ENCODE measurements around the gene KCNJ4.
"Not testable (repeated sequence)": the region's sequence is repeated elsewhere in the genome, so short reads cannot be mapped to it uniquely, and the experiment has no call there.

The KCNJ4 gene

DNA sequence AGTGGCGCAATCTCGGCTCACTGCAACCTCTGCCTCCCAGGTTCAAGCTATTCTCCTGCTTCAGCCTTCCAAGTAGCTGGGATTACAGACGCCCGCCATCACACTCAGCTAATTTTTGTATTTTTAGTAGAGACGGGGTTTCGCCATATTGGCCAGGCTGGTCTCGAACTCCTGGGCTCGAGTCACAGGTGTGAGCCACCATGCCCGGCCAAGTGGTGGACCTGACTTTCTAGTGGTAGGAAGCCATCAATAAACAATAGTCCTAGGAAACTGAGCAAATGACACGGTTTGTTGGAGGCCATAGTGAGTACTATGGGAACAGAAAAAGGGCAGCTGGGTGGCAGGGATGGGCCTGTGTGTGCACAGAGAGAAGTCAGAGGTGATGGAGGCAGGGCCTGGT, 15.2 kb upstream of the KCNJ4 start:
- not testable (repeated sequence) for DNase-seq

DNA sequence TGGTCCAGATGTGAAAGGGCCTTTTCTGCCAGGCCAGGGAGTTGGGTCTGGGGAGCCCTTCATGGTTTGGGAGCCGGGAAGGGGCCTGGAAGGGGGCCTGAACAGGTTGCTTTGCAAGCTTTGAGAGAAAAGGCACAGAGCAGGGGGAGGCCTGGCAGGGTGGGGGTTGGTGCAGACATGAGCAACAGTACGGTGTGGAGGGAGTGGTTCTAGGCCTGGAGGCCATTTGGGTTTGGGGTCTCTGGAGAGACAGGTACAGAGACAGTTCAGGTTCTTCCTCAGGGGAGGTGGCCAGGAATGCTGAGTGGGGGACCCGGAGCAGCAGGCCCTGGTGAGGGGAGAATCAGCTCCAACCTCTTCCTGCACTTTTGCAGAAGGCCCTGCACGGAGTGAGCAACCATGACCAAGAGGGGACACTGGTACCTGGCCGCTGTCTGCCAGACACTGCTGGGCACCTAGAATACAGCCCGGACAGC, 14.3 kb upstream of the KCNJ4 start:
- DNase-seq, result no peak

DNA sequence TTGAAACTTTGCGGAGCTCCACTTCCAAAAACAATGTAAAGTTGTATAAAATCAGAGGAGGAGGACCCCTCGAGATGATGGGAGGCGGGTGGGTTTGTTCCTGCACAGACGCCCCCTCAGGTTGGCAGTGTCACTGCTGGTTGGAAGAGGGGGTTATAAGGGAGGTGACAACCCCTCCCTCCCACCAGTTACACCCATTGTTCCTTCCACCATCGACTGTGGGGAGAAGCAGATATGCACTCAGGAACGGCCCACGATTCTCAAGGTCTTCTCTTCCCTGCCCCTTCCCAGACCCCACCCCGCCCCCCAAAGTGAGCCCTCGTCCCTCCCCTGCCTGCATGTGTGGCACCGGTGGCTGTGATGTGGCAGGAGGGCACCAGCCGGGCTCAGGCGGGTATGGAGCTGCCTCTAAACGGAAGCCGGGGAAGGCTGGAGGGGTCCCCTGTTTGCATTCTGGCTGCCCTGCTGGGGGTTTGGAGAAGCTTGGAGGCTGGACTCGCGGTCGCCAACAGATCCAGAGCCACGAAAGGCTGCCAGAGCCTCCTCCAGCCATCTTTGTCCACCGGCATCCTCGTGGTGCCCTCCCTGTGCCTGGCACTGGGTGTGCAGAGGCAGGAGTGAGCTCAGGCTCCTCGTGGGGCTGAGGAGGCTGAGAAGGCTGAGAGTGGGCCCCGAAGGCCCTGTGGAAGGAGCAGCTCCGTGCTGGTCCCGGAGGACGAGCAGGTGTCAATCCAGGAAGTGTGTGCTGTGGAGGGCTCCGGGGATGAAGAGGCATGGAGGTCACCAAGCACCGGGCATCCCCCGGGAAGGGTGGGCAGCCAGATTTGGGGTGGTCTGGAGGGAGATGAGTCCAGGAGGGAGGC, 13.7 kb upstream of the KCNJ4 start:
- no peak for DNase-seq

DNA sequence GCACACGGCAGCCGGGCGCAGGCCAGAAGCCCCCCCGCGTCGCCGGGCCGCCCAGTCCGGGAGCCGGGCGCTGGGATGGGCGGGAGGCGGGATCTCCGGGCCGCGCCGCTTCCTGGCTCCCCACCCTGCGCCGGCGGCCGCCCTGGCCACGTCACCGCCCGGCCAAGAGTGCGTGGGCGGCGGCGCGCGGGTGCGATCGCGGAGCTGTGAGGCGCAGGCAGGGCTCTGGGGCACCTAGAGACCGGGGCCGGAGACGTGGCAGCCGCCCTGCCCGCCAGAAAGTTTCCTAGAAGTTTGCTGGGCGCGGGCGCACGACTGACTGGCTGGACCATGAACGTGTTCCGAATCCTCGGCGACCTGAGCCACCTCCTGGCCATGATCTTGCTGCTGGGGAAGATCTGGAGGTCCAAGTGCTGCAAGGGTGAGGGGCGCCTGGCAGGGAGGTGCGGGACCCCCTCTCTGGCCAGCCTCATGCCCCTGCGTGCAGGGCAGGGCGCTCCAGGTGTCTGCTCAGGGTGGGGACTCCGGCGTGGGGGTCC, 13.0 kb upstream of the KCNJ4 start, which contains the start of gene KDELR3:
KDELR3 (plus strand) TSS at position 193 of the 539 bp plus-strand sequence; CDS start at position 331, 138 bp downstream.
- peak; percentile 90 for DNase-seq

DNA sequence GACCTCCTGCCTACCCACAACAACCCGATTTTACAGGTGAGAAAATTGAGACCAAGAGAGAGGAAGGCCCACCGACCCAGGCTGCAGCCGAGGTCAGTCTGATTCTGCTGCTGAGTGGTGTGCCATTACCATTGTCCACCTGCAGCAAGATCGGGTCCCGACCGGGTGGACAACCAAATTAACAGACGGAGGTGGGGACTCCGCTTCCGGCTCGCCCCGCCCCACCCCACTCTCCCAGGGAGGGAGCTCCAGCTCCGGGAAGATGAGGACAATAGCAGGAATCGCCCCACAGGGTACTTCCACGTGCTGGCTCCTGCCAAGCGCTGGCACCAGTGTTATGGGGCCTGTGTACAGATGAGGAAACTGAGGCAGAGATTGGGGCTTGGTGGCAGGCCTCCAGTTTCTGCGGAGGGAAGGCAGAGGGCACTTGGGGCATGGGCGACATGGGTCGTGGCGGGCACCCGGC, 12.5 kb upstream of the KCNJ4 start:
- no peak for DNase-seq

DNA sequence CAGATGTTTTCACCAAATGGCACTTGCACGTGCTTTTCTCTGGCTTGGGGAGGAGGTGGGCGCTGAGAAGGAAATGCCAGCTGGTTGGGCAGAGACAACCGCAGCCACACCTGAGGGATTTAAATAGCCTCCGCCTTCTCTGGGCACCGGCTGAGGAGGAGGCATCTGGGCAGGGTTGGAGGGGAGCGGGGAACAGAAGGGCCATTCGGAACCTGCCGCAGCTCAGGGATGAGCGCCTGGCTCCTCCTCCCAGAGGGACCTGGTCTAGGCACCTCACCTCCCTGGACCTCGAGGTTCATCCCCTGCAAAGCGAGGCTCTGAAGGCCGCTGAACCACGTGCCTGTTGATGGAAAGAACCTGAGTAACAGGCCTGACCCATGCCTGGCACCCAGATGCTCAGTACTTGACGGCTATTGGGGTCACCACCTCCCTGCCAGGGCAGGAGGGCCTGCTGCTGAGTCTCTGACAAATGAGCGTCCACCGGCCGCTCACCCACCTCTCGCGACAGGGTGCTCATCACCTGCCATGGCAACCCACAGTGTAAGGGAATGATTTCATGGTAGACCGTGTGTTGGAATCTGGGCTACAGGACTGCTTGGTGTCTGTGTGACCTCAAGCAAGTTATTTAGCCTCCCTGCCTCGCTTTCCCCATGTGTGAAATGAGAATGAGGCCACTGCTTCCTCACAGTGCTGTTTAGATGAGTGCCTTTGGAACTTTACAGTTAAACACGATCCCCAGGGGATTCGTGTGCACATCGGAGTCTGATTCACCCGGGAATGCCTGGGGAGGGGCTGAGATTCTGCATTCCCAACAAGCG, 10.9 kb upstream of the KCNJ4 start:
- no peak for DNase-seq

DNA sequence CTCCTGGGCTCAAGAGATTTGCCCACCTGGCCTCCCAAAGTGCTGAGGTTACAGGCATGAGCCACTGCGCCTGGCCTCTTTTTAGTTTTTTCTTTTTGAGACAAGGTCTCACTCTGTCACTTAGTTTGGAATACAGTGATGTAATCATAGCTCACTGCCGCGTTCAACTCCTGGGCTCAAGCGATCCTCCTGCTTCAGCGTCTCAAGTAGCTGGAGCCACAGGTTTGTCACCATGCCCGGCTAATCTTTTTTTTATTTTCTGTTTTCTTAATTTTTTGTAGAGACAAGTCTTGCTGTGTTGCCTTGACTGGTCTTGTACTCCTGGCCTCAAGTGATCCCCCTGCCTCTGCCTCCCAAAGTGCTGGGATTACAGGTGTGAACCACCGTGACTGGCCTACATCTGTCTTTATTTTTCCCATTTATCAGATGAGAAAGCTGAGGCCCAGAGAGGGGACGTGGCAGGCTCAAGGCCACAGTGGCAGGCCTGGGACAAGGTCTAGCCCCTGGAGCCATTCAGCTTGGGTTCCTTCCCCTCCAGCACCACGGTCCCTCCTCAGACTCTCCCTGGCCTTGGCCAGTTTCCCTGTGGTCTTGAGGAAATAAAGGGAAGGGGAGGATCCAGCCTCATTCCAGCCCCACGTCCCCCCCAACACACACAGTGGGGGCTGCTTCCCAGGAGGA, 10.1 kb upstream of the KCNJ4 start:
- no peak for DNase-seq

DNA sequence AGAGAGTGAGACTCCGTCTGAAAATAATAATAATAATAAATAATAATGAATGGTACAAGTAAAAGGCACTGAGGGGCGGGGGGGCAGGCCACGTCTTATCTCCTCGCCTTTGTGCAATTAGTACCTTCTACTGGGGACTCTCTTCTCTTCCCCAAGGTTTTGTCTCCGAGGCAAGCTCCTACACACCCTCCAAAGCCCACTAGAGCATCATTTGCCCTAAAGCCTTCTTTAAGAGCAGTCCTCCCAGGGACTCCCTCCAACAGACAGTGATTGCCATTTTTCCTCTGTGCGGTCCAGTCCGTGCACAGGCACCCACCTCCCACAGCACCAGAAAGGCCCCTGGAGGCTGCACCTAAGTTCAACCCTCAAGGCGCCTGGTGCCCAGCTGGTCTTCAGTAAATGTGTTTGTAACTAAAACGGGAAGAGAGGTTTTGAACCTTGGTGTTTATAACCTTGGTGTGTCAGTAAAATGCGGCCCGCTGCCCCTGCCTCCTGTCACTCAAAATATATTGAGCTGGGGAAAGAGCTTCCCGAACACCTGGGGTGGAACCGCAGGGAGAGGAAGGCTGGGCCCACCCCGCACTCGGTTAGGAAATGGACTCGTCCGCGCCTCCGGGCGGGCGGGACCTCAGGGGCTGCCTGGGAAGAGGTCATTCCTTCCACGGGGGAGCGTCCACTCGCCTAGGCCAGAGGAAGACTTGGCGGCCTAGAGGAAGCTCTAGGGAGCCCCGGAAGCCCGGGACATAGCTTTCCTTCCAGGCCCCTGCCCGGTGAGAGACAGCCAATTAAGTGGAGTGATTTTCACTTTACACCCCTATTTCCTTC, 8.2 kb upstream of the KCNJ4 start:
- DNase-seq, result no peak

DNA sequence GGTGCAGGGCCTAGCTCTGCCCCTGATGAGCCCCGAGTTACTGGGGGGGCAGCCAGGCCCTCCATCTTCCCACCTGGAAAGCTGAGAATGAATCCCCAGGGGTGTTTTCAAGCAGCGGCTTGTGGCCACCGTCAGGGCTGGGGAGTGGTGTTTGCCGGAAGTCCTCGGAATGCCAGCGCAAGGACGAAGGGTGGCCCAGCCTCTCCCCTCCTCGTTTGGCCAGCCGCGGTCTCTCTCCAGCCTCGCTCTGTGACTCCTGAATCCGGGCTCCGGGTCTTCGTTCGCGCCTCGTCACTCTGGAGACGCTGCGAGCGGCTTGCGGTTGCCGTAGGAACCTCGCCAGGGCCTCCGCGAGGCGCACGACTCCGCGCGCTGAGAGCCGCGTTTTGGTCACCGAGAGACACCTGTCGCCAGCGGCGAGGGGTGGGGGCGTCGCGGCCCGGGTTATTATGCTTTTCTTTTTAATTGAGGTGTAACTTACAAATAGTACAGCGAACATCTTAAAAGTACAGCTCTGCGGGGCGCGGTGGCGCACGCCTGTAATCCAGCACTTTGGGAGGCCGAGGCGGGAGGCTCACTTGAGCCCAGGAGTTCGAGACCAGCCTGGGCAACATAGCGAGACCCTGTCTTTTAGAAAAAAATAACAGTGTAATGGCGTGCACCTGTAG, 6.5 kb upstream of the KCNJ4 start:
- peak; percentile 83 for DNase-seq

DNA sequence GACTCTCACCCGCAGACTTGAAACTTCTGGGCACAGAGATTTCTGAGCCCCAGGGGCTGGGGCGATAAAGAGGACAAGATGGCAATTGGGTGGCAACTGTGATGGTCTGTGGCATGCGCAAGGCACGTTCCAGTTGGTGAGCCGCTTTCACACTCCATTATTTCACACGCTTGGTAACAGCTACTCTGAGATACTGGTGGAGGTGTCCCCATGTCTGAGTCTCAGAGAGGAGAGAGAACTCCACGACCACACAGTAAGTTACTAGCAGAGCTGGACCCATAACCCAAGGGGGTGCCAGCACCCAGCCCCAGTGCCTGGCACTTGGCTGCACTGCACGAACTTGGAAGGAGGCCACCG, 6.0 kb upstream of the KCNJ4 start:
- DNase-seq, result no peak

DNA sequence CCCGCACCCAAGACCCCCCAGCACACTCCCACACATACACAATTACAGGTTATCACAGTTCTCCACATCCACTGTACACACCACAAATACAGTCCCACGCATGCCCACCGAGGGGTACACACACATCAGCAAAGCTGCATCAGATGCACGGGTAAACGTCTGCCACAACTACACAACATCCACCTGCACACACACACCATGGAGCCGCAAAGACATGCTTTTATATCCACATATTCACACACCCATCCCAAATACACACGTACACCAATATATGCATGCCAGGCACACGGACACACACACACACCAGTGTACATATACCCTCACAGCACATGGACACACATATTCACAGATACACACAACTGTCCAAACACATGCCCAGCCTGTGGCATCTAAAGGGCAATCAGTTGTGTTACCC, 5.4 kb upstream of the KCNJ4 start:
- no peak for DNase-seq

DNA sequence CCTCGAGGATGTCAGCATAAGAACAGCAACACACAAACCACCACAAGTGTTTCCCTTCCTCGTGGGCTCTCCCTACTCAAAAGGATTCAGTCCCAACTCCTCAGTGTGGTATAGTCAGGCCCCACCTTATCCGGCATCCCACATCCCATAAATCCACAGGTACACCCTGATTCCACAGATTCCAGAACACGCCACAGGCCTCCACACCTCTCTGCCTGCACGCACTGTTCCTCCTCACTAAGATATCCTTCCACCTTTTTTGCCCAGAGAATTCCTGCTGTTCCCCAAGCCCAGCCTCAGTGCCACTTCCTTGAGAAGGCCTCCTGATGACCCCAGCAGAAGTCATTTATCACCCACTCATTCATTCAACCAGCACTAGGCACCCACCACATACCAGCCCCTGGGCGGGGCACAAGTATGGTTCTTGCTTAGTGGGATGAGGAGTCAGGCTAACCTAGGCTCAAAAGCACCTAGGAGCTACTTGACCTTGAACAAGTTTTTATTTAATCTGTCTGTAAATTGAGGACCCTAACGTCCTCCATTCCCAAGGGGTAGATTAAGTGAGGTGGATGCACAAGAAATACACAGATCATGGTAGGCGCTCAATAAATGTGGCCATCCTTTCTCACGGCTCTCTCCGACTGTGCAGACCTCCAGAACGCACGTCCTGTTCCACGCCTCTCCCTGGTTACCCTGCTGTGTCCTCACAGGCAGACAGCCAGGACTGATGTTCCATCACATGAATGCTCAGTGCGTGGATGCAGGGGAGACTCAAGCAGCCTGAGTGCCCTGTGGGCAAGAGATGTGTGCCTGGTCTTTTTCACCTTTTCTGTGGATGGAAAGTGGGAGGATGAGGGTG, 2.1 kb upstream of the KCNJ4 start:
- no peak for DNase-seq

DNA sequence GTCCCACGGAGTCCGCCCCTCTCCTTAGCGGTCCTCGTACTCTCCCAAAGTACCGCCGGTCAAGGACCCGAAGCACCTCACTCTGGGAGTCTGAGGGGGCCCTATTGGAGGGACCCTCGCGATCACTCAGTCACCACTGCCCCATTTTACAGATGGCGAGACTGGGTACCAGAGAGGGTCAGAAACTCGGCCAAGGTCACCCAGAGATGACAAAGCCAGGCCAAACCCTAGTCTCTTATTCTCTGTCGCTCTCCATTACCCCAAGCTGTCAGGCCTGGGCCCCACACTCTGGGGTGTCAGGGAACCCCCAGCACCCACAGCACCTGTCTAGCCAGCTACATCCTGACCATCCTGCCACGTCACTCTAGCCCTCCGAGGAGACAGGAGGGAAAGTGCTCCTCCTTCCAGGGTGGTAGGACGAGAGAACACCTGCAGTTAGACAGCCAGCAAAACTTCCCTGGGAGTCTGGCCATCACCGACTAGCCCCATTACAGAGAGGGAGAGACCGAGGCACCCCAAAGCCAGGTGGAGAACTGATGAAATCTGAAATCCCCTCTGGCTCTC, 1.4 kb upstream of the KCNJ4 start:
- no peak for DNase-seq

DNA sequence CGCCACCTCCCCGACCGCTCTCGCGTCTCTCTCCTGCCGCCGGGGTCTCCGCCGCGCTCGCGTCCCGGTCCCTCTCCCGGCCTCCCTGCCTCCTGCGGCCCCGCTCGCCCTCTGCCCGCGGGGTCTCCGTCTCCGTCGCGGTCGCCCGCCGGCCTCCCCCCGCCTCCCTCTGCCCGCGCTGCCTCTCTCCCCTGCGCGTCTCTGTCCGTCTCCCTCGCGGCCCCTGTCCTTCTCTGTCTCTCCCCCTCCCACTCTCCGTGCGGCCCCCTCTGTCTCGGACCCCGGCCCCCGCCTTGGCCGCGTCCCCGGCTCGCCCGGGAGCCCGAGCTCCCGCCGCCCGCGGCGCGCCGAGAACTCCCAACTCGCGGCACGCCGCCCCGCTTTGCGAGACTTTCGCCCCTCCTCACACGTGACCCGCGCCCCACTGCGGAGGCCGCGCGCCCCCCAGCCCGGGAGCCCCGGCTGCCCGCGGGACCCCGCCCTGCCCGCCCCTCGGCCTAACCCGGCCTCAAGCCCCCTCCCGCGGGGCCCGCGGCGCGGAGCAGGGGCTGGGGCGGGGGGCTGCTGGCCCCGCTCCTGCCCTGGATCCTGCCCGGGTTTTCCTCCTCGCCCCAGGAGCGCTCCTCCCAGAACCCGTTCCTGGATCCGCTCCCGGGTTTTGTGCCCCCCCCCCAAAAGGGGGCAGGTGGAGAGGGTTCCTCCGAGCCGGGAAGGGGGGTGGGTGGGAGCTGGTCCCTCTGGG, 702 bp upstream of the KCNJ4 start:
- DNase-seq, result no peak

DNA sequence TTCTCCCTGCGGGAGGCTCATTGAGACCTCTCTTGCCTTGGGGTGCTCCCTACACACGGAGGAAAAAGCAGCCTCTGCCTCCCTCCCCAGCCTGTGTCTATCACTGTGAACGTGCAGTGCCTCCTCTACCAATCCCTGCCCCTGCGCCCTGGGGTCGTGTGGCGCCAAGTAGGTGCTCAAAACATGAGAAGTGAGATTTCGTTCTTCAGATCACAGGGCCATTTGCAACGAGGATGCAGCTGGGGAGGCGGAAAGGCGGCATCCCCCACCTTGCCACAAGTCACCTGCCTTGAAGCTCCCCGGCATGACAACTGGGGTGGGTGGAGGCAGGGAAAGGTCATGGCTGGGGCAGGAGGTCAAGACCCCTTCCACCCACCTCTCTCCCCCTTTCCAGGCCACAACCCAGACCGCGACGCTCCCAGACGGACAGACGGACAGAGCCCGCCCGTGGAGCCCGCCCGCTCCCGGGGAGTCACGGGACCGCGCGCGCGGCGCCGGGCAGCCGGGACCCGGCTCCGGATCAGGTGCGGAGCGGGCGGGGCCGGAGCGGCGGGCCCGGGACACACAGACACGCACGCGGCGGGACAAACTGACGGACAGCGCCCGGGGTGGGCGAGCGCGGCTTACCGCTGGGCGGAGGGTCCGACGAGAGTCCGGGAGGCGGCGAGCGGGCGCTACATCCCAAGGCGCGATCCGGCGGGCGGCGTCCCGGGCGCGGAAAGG, 485 bp downstream of the KCNJ4 start:
- no peak for DNase-seq

DNA sequence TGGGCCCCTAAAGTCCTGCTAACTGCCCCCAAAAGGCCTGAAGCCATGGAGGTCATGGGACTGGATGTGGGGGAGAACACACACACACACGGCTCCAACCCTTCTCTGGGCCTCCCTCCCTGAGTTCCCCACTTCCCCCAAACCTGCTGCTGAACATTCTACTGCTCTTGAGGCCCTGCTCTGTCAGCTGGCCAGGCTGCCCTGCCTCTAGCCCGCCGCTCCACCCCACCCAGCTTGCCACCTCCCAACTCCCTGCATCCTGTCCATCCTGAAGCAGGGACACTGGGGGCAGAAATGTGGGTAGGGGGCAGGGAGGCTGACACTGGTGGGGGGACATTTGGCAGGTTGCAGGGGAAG, 1.0 kb downstream of the KCNJ4 start:
- DNase-seq, result no peak

DNA sequence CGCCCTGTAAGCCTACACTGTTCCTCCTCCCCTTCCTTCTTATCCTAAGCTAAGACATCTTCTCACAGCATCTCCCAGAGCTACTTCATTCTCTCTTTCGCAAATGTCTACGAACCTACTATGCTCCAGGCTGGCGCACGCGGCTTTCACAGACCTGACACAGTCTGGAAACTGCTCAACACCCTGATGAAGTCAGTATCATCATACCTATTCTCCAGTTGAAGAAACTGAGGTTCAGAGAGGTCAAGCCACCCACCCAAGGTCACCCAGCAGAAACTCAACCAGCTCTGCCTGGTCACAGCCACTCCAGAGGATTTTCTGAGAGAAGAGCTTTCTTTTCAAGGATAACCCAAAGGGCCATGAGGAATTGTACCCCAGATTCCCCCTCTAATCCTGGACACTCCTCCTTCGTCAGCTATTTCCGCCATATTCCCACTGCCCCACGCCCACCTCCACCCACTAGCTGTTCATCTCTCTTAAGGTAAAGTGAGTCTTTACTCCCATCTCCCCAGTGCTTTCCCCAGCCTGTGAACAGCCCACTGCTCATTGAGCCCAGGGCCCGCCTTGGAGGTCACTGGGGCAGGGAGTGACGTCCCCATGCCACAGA, 1.8 kb downstream of the KCNJ4 start:
- no peak for DNase-seq

DNA sequence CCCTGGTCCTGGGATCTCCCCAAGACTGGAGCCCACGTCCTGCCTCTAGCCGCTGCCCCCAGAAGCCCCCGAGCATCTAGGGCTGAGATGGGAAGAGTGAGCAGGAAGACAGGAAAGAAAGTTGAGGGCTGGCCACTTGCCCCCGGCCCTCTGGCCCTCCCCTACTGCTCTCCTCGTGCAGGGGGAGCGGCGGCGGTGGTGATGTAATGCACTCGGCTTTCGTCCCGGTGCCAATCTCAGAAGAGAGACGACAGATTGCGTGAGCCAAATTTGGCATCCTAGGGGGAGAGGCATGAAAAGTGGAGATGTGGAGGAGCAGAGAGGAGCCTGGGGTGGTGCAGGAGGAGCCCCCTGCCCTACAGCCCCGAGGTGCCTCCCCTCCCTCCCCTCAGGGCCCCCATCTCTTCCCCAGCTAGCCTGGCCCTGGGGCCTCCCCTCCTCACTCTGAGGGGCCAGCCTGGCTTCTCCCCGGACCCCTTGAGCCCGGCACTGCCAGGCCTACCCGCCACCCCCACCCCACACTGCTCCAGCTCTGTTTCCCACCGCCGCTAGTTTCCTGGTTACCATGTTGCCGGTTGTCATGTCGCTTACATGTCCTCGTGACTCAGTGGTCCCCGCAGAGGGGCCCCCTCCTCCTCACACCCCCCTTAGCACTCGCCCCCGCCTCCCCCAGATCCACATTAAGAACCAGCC, 2.5 kb downstream of the KCNJ4 start:
- DNase-seq, result no peak
